Measurements from ENCODE around the gene OR2S2.

- TF ChIP-seq POLR2A (IDR thresholded peaks at IDR 0.05; ENCODE audit: low read depth, low read length), result no peak
- no peak for TF ChIP-seq POLR2AphosphoS5 (IDR thresholded peaks at IDR 0.05; ENCODE audit: low read depth, low read length)
- no peak for TF ChIP-seq TAF1 (IDR thresholded peaks at IDR 0.05; ENCODE audit: borderline replicate concordance, low read depth, low read length)
Measured at GRCh38 chr9:35998333-35998732, 40.4 kb upstream of the OR2S2 start.

All from GM12892 (cell line).